COLO668 (cell line): ENCODE results near the gene CDK7.
"Not testable (repeated sequence)": the region's sequence is repeated elsewhere in the genome, so short reads cannot be mapped to it uniquely, and the experiment has no call there.

ENCODE experiments used
- DNase-seq: peaks from one replicate; lab custom pipeline; 2025; ENCODE audit not compliant: unreplicated experiment; lab: John Stamatoyannopoulos, UW

The CDK7 gene

DNA sequence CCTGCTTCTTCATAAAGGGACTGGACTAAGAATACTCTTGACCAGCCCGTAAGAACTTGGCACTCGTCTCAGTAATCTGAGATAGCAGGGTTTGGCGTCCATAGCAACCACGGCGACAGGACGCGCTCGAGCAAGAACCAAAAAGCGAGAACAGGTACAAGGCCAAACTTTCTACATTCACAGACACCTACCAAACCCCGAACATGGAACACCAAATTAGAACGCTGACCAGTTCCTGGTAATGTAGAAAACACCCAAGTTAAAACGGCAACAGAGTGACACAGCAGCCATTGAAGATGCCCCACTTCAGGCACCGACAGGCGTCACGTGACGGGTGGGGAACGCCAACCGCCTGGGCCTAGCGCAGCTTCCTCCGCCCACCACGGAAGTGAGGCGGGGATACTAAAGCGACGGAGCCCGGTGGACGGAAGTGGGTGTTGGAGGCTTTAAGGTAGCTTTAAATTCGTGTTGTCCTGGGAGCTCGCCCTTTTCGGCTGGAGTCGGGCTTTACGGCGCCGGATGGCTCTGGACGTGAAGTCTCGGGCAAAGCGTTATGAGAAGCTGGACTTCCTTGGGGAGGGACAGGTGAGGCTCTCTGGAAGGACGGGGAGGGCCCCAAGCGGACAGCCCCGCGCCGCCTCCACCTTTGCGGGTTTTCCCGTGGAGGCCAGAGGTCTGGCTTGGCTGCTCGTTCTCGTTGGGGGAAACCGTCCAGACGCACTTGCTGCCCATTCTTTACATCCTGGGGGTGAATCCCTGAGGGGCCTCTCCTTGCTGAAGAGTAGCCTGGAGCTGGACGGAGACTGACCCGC lies at the start of gene CDK7:
Gene CDK7 (plus strand): TSS at position 430 of the 812 bp plus-strand sequence. CDS start 90 bp downstream, at position 520.
- DNase-seq, result peak; percentile 86

DNA sequence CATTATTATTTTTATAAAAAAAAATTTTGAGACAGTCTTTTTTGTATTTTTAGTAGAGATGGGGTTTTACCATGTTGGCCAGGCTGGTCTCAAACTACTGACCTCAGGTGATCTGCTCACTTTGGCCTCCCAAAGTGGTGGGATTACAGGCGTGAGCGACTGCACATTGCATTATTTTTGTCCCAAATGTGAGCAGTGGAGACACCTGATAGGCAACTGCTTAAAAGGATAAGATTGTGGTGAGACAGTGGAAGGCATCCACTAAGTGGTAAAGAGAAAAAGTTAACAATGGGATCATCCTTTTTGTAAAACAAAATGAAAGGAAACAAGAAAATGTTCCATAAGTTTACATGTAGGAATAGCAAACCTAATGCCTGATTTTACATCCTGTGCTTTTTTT lies 47.3 kb upstream of the CDK7 start:
- no peak for DNase-seq

DNA sequence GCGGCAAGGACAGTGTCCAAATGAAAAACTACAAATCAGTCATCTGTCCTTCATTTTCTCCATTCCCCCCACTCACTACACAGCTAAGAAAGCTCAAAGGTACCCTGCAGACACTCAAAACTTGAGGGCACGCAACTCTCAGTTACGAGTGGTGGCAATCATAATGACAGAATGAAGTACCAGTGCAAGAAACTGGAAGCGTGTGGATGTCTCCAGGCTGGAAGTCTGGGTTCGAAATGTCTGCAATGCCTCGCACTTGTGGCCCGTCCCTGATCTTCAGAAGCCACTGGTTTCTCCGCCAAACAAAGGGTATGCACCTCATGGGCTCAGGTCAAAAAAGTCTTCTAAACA lies 45.9 kb upstream of the CDK7 start:
- DNase-seq, result no peak

DNA sequence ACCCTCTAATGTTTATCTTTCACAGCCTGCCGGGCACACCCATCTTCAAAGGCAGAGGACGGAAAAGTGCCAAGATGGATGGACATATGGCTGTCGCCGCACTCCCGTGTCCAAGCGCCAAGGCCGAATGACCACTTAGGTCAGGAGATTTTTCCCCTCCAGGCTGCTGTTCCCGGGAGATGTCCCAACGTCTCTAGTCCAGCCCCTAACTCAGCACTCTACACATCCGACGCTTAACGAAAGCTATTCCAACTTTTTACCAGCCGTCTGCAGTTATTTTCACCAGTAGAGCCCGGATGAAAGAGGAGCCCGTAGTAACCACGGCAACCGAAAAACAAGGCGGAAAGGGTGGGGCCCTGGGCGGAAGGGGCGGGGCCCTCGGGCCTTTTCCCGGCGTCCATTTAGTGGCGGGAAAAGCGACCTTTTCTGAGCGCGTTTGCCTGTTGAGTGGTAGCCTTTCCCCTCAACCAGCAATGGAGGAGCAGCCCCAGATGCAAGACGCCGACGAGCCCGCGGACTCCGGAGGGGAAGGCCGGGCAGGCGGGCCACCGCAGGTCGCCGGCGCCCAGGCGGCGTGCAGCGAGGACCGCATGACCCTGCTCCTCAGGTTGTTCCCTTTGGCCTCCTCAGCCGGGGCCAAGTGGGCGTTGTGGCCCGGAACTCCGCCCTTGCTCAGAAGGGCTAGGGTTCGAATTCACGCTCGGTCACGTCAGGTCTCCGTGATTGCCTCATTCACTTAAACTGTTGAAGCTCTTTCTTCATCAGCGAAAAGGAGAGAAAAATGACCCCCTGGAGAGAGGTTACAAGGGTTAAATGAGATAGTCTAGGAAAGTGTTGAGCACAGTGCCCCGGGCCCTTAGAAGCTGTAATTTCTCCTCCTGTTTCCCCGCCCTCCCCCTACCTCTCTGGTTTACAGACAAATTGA lies 45.3 kb upstream of the CDK7 start, which contains the start of gene CENPH:
Gene CENPH (plus strand): TSS at position 422 of the 925 bp plus-strand sequence. CDS start 52 bp downstream, at position 474.
- peak; percentile 87 for DNase-seq

DNA sequence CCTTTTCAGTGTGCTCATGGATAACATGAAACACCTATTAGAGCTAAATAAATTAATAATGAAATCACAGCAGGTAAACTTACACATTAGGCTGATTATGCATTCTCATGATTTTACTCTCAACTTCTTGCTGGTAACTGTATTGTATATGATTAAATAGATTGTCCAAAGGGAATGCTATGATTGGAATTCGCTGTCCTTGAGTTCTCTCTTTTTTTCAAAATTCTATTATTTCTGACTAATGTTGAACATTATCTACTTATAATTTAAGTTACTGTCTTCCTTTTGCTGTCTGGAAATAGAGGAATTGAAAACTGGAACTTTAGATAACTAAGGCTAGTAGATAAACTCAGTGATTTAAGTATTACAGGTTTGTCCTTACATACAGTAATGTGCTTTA lies 32.2 kb upstream of the CDK7 start:
- DNase-seq, result no peak

DNA sequence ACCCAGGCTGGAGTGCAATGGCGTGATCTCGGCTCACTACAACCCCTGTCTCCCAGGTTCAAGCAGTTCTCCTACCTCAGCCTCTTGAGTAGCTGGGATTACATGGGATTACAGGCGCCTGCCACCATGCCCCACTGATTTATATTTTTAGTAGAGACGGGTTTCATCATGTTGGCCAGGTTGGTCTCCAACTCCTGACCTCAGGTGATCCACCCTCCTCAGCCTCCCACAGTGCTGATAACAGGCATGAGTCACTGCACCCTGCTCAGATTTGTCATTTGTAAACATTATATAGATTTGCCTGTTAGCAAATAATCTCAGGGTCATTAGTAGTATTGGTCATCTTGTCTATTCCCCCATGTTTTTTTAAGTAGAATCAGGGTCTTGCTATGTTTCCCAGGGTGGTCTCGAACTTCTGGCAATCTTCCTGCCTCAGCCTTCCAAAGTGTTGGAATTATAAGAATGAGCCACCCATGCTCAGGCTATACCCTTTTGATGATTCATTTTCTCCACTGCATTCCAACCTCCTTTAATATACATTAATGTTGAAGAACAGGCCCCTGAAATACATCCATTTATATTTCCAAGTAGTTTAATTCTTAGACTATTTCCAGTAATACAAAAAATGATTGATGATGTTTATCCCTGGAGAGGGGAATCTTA lies 28.0 kb upstream of the CDK7 start:
- DNase-seq, result no peak

DNA sequence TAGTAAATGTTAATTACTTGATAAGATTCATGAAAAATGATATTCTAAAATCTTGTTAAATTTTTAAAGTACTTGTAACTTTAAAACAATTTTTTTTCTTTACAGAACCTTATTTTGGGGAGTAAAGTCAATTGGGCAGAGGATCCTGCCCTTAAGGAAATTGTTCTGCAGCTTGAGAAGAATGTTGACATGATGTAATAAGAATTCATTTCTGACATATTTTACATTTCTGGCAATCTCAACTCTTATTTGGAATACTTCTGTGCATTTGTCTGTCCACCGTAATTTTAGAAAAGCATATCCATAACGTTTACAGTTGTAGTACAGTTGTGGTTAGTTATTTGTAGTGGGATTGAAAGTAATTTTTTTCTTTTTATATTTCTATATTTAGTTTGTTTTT lies 25.1 kb upstream of the CDK7 start:
- no peak for DNase-seq

DNA sequence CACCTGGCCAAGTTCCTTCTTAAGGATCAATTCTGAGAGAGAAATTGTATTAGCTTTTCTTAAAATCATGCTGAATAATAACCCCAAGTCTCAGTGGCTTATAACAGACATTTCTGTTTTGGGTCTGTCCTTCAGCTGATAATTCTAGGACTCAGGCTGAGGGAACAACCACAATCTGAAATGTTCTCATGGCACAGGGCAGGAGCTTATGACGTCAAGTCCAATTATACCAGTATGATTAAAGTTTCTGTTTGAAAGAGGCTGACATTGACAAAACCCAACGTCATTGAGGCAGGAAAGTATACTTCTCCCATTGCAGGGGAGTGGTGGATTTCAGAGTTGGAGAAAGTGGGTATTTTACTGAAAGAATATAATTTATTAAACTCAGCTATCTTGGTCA lies 23.5 kb upstream of the CDK7 start:
- DNase-seq, result no peak

DNA sequence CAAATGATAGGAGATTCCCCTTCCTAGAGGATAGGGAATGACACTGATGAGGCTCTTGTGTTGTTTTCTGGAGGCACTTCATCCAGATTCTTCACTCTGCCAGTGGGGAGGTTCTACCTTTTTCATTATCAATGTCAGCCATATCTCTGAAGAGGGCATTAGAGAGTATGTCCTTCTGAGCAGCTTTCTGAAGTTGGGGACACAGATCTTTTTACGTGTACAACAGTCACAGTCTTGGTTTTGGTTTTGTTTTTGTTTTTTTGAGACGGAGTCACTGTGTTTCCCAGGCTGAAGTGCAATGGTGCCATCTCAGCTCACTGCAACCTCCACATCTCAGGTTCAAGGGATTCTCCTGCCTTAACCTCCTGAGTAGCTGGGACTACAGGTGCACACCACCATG lies 22.7 kb upstream of the CDK7 start:
- DNase-seq, result no peak

DNA sequence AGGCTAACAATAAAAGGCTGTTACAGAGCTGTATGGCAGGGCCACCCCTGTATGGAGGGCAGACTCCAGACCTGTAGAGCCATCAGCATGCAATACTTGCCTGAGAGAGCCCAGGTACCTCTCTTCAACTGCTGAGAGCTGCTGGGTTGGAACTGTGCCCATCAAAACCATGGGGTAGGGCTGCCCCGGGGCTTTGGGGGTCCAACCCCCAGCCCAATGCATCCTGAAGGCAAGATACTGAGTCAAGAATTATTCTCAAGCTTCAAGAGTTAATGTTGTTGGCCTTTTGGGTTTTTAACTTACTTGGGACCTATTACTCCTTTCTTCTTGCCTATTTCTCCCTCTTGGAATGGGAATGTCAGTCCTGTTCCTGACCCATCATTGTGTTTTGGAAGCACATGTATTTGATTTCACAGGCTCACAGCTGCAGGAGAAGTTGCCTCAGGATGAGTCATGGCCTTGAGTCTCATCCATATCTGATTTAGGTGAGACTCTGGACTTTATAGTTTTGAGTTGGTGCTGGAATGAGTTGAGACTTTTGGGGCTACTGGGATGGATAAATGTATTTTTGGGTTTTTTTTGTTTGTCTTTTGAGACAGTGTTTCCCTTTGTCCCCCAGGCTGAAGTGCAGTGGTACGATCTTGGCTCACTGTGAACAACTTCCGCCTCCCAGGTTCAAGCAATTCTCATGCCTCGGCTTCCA lies 21.0 kb upstream of the CDK7 start:
- DNase-seq, result no peak

DNA sequence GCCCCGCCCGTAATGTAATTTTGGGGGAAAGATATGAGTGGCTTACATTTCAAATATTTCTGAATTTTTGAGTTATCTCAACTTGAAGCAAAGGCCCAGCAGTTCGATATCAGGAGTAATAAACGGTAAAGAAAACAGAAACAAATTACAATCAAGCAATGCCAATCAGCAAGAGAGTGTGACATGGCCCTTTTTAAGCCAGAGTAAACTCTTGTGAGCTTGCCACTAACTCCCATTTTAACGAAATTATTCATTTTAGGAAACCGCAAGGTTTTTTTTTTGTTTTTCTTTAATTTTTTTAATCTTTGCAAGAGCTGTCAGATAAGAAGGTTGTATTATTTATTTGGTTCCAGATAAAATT lies 17.6 kb upstream of the CDK7 start:
- no peak for DNase-seq

DNA sequence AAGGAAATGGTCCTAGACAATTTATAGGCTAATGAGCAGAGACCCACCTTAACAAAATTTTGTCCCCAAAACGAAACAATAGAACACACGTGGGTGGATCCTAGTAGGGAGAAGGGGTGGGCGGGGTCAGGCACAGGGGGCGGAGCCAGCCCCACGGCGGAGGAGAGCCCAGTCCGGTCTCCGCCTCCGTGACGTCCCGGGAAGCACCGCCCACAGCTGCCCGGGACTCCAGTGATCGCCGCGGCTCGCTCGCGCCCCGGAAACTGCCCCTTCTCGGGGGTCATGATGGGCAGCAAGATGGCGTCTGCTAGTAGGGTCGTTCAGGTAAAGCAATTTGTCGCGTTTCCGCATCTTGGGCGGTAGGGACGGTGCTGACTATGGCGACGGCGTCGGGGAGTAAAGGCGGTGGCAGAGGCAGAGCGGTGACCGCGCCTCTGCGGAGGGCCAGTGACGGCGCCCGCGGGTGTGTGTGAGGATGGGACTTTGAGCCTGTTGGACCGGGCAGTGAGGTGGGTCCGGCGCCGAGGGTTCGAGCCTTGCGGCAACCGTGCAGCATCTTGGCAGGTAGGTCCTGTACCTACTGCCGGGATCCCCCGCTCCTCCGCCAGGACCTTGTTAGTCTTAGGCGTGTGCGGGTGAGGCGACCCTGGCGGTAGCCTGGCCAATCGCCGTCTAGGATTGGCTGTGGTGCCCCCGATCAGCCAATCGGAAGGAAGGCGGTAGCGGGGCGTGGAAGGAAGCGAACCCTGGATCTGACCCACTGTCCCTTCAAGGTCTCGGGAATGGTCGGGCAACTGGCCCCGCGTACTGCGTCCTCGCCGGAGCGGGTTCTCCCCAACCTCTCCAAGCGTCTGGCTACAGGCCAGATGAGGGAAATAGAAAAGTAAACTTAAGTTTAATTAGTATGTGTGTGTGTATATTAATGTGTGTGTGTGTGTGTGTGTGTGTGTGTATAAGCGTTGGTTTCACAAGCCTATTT lies 16.8 kb upstream of the CDK7 start:
- DNase-seq, result peak; percentile 92

DNA sequence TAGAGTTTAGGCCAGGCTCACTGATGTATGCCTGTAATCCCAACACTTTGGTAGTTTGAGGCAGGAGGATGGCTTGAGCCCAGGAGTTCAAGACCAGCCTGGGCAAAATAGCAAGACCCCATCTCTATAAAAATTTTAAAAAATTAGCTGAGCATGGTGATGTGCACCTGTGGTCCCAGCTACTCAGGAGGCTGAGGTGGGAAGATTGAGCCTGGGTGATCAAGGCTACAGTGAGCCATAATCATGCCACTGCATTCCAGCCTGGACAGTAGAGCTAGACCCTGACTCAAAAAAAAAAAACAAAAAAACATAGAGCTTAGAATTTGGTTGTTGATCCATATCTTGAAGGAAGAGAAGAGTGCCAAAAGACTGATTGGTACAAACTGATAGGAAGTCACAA lies 14.7 kb upstream of the CDK7 start:
- DNase-seq, result no peak

DNA sequence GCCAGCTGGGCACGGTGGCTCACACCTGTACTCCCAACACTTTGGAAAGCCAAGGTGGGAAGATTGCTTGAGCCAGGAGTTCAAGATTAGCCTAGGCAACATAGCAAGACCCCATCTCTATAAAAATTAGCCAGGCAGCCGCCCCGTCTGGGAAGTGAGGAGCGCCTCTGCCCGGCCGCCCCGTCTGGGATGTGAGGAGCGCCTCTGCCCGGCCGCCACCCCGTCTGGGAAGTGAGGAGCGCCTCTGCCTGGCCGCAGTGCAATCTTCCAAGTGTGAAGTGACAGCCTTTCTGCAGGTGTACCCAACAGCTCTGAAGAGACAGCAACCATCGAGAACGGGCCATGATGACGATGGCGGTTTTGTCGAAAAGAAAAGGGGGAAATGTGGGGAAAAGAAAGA lies 14.3 kb upstream of the CDK7 start:
- not testable (repeated sequence) for DNase-seq

DNA sequence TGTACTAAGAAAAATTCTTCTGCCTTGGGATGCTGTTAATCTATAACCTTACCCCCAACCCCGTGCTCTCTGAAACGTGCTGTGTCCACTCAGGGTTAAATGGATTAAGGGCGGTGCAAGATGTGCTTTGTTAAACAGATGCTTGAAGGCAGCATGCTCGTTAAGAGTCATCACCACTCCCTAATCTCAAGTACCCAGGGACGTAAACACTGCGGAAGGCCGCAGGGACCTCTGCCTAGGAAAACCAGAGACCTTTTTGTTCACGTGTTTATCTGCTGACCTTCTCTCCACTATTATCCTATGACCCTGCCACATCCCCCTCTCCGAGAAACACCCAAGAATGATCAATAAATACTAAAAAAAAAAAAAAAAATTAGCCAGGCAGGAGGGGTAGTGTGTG lies 13.9 kb upstream of the CDK7 start:
- DNase-seq, result not testable (repeated sequence)

DNA sequence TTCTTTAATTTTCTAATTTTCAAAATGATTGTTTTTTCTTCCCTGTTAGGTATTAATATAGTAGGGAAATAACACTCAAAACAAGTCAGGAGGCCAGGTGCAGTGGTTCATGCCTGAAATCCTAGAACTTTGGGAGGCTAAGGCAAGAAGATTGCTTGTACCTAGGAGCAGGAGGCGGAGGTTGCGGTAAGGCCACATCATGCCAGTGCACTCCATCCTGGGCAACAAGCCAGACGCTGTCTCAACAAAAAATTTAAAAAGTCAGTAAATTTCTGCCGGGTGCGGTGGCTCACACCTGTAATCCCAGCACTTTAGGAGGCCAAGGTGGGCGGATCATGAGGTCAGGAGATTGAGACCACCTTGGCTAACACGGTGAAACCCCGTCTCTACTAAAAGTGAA lies 10.2 kb upstream of the CDK7 start:
- no peak for DNase-seq

DNA sequence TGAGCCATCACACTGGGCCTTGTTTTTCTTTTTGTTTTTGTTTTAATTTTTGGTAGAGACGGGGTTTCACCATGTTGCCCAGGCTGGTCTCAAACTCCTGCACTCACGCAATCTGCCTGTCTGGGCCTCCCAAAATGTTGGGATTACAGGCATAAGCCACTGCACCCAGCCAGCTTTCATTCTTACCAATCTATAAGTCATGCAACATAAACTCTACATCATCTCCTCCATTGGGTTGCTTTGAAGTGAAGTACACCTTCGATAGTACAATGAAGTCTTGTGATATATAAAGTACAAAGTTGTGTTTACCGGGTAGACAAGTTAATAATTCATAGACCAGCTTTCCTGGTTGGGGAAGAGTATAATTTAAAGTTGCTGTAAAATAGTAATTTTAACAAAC lies 8.8 kb upstream of the CDK7 start:
- DNase-seq, result no peak

DNA sequence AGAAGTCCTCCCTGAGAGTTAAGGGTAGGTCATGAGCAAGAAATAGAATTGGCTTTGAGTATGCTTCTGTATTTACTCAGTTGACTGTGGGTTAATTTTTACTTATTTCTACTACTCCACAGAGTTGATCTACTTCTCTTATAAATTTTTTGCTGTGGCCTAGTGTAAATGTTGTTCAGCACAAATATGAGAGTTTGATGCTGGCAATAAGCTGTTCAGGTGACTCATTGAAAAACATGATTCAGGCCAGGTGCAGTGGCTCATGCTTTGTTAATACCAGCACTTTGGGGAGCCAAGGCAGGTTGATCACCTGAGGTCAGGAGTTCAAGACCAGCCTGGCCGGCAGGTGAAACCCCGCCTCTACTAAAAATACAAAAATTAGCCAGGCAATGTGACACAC lies 4.5 kb upstream of the CDK7 start:
- no peak for DNase-seq

DNA sequence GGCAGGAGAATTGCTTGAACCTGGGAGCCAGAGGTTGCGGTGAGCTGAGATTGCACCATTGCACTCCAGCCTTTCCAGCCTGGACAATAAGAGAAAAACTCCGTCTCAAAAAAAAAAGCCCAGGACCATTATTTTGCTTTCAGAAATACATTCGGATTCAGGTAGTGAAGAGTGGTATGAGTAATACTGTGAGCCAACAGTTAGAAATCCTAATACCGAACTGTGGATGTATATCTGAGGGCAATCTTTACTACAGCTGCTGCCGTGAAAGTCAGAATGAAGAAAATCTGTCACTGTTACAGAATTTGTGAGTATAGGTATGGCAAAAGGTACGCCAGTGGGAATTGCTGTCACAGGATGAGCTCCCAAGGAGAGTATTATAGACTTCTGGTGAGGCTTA lies 3.4 kb upstream of the CDK7 start:
- DNase-seq, result no peak

DNA sequence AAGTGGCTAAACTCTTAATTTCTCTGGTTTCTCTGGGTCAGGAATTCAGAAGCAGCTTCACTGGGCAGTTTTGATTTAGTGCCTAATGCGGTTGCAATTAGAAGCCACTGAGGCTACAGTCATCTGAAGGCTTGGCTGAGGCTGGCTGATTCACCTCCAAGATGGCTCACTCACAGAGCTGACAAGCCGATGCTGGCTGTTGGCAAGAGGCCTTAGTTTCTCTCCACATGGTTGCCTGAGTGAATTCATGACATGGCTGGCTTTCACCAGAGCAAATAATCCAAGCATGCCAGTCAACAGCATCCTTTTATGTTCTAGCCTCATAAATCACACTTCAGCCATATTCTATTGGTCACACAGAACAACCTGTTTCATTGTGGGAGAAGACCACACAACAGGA lies 2.8 kb upstream of the CDK7 start:
- no peak for DNase-seq
